DMS79 (cell line): ENCODE measurements around the gene KLHL18.
"Not testable (repeated sequence)": the region's sequence is repeated elsewhere in the genome, so short reads cannot be mapped to it uniquely, and the experiment has no call there.

Experiments used
- DNase-seq: peaks from one replicate; lab custom pipeline; 2025; lab: John Stamatoyannopoulos, UW

Gene KLHL18

DNA sequence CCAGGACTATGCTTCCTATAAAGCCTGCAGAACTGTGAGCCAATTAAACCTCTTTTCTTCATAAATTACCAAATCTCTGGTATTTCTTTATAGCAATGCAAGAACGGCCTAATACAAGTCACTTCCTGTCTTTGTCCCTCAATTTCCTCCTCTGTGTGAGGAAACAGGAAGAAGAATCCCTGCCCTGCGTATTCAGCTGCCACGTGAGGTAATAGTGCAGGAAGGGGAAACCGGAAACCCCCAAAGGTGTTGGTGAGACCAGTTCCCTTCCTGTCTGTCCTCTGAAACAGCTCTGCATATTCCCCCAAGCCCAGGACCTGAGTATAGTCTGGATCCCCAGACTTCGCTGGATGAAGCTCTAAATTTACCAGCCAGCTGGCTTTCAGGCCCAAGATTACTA lies 80.0 kb downstream of the KLHL18 start:
- no peak for DNase-seq

GRCh38 chr3:47365213-47366153 lies 82.7 kb downstream of the KLHL18 start:
- no peak for DNase-seq

DNA sequence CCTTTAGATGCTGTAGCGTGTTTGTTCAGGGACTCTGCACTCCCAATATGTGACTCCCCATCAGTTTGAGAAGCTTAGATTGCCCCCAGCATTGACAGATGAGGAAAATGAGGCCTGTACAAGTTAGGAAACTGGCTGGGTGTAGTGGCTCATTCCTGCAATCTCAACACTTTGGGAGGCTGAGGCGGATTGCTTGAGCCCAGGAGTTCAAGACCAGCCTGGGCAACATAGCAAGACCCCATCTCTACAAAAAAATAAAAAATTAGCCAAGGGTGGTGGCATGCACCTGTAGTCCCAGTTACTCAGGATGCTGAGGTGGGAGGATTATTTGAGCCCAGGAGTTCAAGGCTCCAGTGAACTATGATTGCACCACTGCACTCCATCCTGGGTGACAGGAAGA lies 84.1 kb downstream of the KLHL18 start:
- no peak for DNase-seq

GRCh38 chr3:47367631-47368030 lies 84.9 kb downstream of the KLHL18 start:
- no peak for DNase-seq

DNA sequence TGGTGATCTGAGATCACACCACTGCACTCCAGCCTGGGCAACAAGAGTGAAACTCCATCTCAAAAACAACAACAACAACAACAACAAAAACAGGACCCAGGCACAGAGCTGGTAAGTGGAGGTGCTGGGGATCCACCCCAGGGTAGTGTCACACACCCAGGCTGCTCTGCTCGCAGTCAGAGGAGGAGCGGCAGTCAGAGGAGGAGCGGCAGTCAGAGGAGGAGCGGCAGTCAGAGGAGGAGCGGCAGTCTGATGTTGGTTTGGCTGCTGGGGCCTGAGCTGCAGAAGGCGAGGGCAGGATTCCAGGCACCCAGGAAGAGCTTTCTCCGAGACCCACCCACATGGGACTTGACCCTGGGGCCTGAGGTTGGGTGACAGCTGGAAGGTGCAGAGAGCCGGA lies 87.3 kb downstream of the KLHL18 start:
- DNase-seq, result not testable (repeated sequence)

- no peak for DNase-seq
These were observed 88.3 kb downstream of the KLHL18 start for GRCh38 chr3:47370887-47371697.

GRCh38 chr3:47374587-47374986 lies 91.8 kb downstream of the KLHL18 start:
- no peak for DNase-seq

GRCh38 chr3:47376393-47376792 lies 93.6 kb downstream of the KLHL18 start:
- DNase-seq, result no peak

DNA sequence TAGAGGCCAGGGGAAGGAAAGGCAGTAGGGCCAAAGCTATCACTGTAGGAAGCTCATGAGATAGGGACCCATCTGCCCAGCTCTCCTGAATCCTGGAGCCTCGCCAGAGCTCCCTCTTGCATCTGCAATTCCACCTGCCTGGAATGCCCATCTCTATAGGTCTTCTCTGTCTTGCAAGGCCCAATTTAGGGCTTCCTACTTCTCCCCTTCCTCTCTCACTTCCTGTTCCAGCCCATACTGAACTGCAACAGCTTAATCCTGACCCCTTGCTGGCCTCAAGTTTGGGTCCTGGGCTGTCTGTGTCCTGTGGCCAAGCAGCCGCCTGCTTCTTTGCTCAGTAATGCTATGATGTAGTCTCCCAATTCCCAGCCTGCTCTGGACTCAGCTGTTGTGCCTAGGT lies 94.4 kb downstream of the KLHL18 start:
- DNase-seq, result no peak

- DNase-seq, result no peak
These were observed 96.1 kb downstream of the KLHL18 start for GRCh38 chr3:47378869-47379268.

DNA sequence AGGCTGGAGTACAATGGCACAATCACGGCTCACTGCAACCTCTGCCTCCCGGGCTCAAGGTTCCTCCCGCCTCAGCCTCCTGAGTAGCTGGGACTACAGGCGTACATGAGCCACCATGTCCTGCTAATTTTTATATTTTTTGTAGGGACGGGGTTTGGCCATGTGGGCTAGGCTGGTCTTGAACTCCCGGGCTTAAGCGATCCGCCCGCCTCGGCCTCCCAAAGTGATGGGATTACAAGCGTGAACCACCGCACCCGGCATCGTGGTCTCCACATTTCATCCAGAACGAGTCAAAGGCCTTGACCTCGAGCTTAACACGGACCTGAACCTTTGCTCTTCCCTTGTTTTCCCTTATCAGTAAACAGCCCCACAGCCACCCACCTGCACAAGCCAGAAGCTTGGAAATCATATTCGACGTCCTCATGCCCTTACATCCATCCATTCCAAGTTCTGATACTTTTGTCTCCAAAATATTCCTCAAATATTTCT lies 96.7 kb downstream of the KLHL18 start:
- DNase-seq, result no peak

GRCh38 chr3:47380026-47380600 lies 97.4 kb downstream of the KLHL18 start:
- no peak for DNase-seq

GRCh38 chr3:47380601-47381316 lies 98.0 kb downstream of the KLHL18 start, which contains the start of gene PTPN23:
Gene PTPN23 (plus strand): TSS chr3:47381021. CDS start chr3:47381097, 76 bp downstream.
- peak; percentile 82 for DNase-seq

GRCh38 chr3:47381317-47382157 lies 98.8 kb downstream of the KLHL18 start:
- peak; percentile 21 for DNase-seq

DNA sequence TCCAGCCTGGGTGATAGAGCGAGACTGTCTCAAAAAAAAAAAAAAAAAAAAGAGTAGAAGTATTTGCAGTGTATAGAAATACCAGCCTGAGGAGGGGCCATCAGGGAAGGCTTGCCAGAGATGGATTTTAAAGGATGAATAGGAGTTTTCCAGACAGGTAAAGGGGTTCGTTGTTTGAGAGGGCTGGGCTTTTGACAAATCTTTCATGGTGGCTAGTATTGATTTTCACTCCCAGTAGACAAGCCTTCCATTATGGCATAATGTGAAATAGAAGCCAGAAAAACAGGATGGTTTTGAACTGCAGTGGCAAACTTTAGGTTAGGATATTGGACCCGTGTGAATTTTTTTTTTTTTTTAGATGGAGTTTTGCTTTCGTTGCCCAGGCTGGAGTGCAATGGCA lies 101.7 kb downstream of the KLHL18 start:
- DNase-seq, result no peak

GRCh38 chr3:47385007-47385406 lies 102.3 kb downstream of the KLHL18 start:
- DNase-seq, result no peak

DNA sequence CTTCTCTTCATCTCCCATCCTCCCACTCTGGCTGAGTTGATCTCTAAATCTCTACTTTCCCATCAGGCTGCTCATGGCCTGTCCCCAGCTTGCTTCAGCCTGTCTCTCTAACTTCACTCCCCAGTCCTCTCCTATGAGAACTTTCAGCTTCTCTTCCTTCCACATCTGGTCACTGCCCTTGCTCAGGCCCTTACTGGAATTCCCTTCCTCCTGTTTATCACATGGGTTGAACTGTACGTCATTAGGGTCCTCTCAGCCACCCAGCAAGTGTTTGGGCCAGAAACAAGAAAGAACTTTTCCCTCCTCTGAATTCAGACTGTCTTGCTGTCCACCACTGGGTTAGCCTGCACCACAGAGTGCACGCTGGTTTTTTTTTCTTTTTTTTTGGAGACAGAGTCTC lies 103.1 kb downstream of the KLHL18 start:
- no peak for DNase-seq

DNA sequence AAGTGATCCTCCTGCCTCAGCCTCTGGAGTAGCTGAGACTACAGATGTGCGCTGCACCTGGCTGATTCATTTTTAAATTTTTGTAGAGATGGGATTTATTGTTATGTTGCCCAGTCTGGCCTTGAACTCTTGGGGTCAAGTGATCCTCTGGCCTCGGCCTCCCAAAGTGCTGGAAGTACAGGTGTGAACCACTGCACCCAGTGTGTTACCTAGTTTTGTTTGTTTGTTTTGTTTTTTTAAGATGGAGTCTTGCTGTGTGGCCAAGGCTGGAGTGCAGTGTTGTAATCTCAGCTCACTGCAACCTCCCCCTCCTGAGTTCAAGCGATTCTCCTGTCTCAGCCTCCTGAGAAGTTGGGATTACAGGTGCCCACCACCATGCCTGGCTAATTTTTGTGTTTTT lies 110.2 kb downstream of the KLHL18 start:
- no peak for DNase-seq

- DNase-seq, result no peak
These were observed 111.6 kb downstream of the KLHL18 start for GRCh38 chr3:47394140-47394870.

DNA sequence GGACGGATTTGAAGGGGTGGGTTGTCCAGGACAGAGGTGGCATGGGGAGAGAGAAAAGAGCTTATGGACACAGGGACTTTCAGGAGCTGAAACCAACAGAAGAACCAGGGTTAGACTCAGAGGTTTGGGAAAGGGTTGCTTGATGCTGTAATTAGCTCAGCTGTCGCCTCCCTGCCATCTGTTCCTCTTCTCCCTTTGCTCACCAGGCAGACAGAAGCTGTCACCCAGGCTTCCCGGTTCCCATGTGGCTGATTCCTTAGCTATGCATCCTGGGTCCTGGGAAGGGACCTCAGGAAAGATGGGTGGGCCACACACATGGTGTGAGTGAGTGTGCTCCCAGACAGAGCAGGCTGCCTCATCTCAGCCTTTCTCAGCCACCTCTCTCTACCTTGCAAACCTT lies 112.1 kb downstream of the KLHL18 start:
- DNase-seq, result no peak
